Peyer's patch (tissue), 4 donors: Measurements from ENCODE around the gene PKNOX2. TPM values are rescaled to one million over a fixed set of nuclear protein-coding genes. Genes with fewer than 3 reads are reported as not detected.

Source experiments
- DNase-seq, 3 donors: peaks; one replicate each; pipeline ENCODE4 v3.0.0-alpha.2; 2017 to 2019
- H3K27ac ChIP-seq, 4 donors: fragments of 200-600 bp; sonication (generic); one replicate each; pipeline ENCODE4 v1.5.1; 2016 to 2019
- H3K27me3 ChIP-seq, 2 donors: fragments of 200-600 bp; sonication (generic); one replicate each; pipeline ENCODE4 v1.5.1; 2019
- H3K36me3 ChIP-seq, 3 donors: fragments of 200-600 bp; sonication (generic); one replicate each; pipeline ENCODE4 v1.5.1; 2016 to 2019
- H3K4me1 ChIP-seq, 4 donors: fragments of 200-600 bp; sonication (generic); one replicate each; pipeline ENCODE4 v1.5.1; 2016 to 2019
- H3K4me3 ChIP-seq, 4 donors: fragments of 200-600 bp; sonication (generic); 1 replicate in 3 of 4; 2 replicates in 1 of 4; pipeline ENCODE4 v1.5.1; 2016 to 2019; ENCODE audit warnings: mild to moderate bottlenecking in 1 of 4
- H3K9me3 ChIP-seq, 4 donors: fragments of 200-600 bp; sonication (generic); one replicate each; pipeline ENCODE4 v1.5.1; 2016 to 2019; ENCODE audit warnings: mild to moderate bottlenecking in 1 of 4
- POLR2A ChIP-seq, 2 donors: fragments of 450-650 bp; IDR thresholded peaks; one replicate each; pipeline ENCODE4 v1.5.1; 2017; ENCODE audit warnings: antibody characterized with exemption in 2 of 2, mild to moderate bottlenecking in 2 of 2, moderate library complexity in 2 of 2
- total RNA-seq, 4 donors: library from RNA; depleted of rRNA; stranded (reverse); fragments of >200 nt; gene quantifications; one replicate each; pipeline ENCODE4 v1.1.0, GENCODE V29; 2016
- TF ChIP-seq, protein P1 (sequence below), 6 experiments: fragments of 450-650 bp in 4 of 6; fragments of 200-600 bp in 2 of 6; sonication (generic) in 1 of 6; IDR thresholded peaks; one replicate each; pipeline ENCODE4 v1.5.1; 2017 to 2019; ENCODE audit warnings: antibody characterized with exemption in 6 of 6, mild to moderate bottlenecking in 3 of 6, moderate library complexity in 1 of 6

Gene PKNOX2
- total RNA-seq, 4 donors from 2014 or later, result 1.4 to 8.3 TPM; not detected in 2

GRCh38 chr11:125155767-125156166 lies 8.8 kb upstream of the PKNOX2 start:
- H3K4me1 ChIP-seq, result no peaks in the 10 kb centered on the region
- H3K27ac ChIP-seq, result no peak overlapping the region
- no peaks in the 10 kb centered on the region for H3K9me3 ChIP-seq
- no peak for DNase-seq
- TF ChIP-seq, protein P1, sequence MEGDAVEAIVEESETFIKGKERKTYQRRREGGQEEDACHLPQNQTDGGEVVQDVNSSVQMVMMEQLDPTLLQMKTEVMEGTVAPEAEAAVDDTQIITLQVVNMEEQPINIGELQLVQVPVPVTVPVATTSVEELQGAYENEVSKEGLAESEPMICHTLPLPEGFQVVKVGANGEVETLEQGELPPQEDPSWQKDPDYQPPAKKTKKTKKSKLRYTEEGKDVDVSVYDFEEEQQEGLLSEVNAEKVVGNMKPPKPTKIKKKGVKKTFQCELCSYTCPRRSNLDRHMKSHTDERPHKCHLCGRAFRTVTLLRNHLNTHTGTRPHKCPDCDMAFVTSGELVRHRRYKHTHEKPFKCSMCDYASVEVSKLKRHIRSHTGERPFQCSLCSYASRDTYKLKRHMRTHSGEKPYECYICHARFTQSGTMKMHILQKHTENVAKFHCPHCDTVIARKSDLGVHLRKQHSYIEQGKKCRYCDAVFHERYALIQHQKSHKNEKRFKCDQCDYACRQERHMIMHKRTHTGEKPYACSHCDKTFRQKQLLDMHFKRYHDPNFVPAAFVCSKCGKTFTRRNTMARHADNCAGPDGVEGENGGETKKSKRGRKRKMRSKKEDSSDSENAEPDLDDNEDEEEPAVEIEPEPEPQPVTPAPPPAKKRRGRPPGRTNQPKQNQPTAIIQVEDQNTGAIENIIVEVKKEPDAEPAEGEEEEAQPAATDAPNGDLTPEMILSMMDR (IDR thresholded peaks at IDR 0.05), result no peak
- TF ChIP-seq POLR2A (IDR thresholded peaks at IDR 0.05), result no peak
- no peaks in the 10 kb centered on the region for H3K36me3 ChIP-seq
- no peak overlapping the region for H3K4me3 ChIP-seq
- no peaks in the 10 kb centered on the region for H3K27me3 ChIP-seq

- Histone ChIP-seq H3K36me3 (no peaks in the 10 kb centered on the region), H3K4me3 (no peak overlapping the region), H3K27me3 (no peaks in the 10 kb centered on the region), H3K4me1 (no peaks in the 10 kb centered on the region), H3K27ac (no peak overlapping the region), H3K9me3 (no peaks in the 10 kb centered on the region)
- TF ChIP-seq, protein P1 (IDR thresholded peaks at IDR 0.05), result no peak
- TF ChIP-seq POLR2A (IDR thresholded peaks at IDR 0.05), result no peak
- DNase-seq, result no peak
Observed at GRCh38 chr11:125156346-125157117, 8.0 kb upstream of the PKNOX2 start.

- no peaks in the 10 kb centered on the region for H3K9me3 ChIP-seq
- no peaks in the 10 kb centered on the region for H3K27me3 ChIP-seq
- no peak for TF ChIP-seq POLR2A (IDR thresholded peaks at IDR 0.05)
- TF ChIP-seq, protein P1 (IDR thresholded peaks at IDR 0.05), result no peak
Observed at GRCh38 chr11:125157118-125157733, 7.3 kb upstream of the PKNOX2 start.

DNA sequence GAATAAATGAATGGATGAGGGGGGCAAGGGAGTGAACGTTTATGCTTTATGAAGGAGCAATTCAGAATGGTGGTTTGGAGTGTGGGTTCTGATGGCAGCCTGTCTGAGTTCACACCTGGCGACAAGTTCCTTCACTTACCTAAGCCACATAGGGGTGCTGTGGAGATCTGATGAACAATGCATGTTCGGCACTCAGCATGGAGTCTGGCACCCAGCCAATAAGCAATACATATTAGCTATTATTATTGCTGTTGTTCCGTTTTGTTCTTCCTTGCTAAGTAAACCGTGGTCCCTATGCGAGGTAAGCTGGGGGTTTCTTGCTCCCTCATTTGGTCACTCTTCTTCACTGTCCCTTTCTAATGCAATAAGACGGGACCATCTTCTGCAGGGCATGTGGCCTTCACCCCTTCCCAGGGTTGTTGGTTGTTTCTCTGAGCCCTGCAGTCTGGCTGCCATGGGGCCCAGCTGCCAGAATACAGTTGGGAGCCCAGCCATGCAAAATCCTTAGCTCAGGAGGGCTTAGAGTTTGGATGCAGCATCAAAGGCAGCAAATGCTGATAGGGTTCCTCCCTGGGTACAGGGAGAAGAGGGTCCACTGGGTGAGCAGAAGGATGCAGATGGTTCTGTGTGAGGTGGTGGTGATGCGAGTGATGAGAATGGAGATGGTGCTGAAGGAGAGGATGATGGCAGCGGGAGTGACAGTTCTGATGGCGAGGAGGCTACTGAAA lies 6.4 kb upstream of the PKNOX2 start:
- Histone ChIP-seq H3K27ac (no peak overlapping the region), H3K4me3 (no peak overlapping the region), H3K4me1 (peaks cover 0 to 2% (median 0%) of the 10 kb centered on the region in 4 donors), H3K9me3 (no peaks in the 10 kb centered on the region), H3K36me3 (no peaks in the 10 kb centered on the region), H3K27me3 (no peaks in the 10 kb centered on the region)
- DNase-seq, result no peak
- TF ChIP-seq, protein P1 (IDR thresholded peaks at IDR 0.05), result no peak
- TF ChIP-seq POLR2A (IDR thresholded peaks at IDR 0.05), result no peak

More at GRCh38 chr11:125157118-125157733, 7.3 kb upstream of the PKNOX2 start:
- no peak for DNase-seq
- no peak overlapping the region for H3K4me3 ChIP-seq
- no peak overlapping the region for H3K27ac ChIP-seq
- no peaks in the 10 kb centered on the region for H3K36me3 ChIP-seq
- H3K4me1 ChIP-seq, result no peaks in the 10 kb centered on the region

DNA sequence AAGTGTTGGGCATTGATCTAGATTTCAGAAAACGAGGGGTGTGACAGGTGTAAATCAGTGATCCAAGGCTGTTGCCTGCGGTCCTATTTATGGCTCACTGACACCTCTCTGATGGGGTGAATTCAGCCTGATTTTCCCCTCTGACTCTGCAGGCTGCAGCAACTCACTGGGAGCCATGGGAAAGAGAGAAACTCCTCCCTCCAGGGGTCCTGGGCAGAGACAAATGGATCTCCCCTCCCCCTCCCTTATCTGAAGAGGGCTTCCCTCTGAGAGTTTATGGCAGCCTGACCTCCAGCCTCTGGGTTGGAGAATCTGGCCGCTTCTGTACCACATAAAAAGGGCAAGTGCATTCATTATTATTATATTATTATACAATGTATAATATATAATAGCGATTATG lies 1.8 kb upstream of the PKNOX2 start:
- TF ChIP-seq, protein P1 (IDR thresholded peaks at IDR 0.05), result no peak
- no peak for TF ChIP-seq POLR2A (IDR thresholded peaks at IDR 0.05)
- H3K4me1 ChIP-seq, result peaks cover 0 to 24% (median 9%) of the 10 kb centered on the region in 4 donors
- H3K36me3 ChIP-seq, result no peaks in the 10 kb centered on the region
- H3K9me3 ChIP-seq, result no peaks in the 10 kb centered on the region
- peaks cover 0 to 12% of the 10 kb centered on the region in 2 donors for H3K27me3 ChIP-seq
- peak in 1 of 3 donors; percentile 5 for DNase-seq
- no peak overlapping the region for H3K4me3 ChIP-seq
- H3K27ac ChIP-seq, result no peak overlapping the region
